ENCODE results near the gene LYRM7.
"Not testable (repeated sequence)": the region's sequence is repeated elsewhere in the genome, so short reads cannot be mapped to it uniquely, and the experiment has no call there.

Gene LYRM7

DNA sequence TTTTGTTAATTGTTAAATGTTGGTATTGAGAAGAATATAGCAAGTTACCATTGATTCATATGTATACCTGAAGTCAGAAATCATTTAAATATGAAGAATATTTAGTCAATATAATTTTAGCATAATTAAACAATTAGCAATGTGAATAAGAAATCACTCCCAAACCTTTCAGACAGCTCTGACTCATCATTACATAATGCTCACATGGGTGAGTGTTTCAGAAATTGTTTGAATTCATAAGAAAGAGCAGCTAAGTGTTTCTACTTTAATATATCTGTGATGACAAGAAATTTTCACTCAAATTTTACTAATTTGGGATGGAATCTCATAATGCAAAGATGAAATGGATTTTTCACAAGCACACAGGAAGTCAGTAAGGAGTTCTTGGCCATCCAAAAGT is 51.1 kb downstream of the LYRM7 start:
- DNase-seq: no peak

- DNase-seq: no peak
Measured at GRCh38 chr5:131222731-131223130, 52.0 kb downstream of the LYRM7 start.

- DNase-seq: no peak
Measured at GRCh38 chr5:131223751-131224386, 53.1 kb downstream of the LYRM7 start.

GRCh38 chr5:131224387-131225201 is 53.9 kb downstream of the LYRM7 start:
- DNase-seq: no peak

- DNase-seq: no peak
Measured at GRCh38 chr5:131225282-131225974, 54.7 kb downstream of the LYRM7 start.

DNA sequence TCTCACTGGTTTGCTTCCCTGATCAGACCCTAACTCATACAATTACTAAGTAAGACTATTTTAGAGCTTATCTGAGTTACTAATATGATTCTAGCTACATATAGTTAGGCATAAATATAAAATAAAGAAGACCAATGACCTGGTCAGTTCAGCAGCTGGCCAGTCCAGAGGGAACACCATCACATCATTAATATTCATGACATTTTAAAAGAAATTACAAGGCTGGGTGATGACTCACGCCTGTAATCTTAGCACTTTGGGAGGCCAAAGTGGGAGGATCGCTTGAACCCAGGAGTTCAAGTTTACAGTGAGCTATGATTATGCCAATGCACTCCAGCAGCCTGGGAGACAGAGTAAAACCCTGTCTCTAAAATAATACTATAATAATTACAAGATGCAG is 56.2 kb downstream of the LYRM7 start:
- DNase-seq: no peak

- DNase-seq: no peak
Measured at GRCh38 chr5:131228646-131229045, 57.9 kb downstream of the LYRM7 start.

DNA sequence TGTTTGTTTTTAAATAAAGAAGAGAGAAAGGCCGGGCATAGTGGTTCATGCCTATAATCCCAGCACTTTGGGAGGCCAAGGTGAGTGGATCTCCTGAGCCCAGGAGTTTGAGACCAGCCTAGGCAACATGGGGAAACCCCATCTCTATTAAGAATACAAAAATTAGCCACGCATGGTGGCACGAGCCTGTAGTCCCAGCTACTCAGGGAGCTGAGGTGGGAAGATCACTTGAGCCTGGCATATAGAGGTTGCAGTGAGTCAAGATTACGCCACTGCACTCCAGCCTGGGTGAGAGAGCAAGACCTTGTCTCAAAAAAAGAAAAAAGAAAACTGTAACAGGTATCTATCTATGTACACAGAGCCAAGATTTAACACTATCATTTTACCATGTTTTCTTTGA is 58.9 kb downstream of the LYRM7 start:
- DNase-seq: no peak

- DNase-seq: no peak
Measured at GRCh38 chr5:131230406-131230805, 59.7 kb downstream of the LYRM7 start.

GRCh38 chr5:131239686-131240085 is 68.9 kb downstream of the LYRM7 start:
- no peak for DNase-seq

GRCh38 chr5:131242728-131243255 is 72.0 kb downstream of the LYRM7 start:
- no peak for DNase-seq

- no peak for DNase-seq
Measured at GRCh38 chr5:131245312-131245711, 74.6 kb downstream of the LYRM7 start.

- DNase-seq: no peak
Measured at GRCh38 chr5:131245948-131246347, 75.2 kb downstream of the LYRM7 start.

DNA sequence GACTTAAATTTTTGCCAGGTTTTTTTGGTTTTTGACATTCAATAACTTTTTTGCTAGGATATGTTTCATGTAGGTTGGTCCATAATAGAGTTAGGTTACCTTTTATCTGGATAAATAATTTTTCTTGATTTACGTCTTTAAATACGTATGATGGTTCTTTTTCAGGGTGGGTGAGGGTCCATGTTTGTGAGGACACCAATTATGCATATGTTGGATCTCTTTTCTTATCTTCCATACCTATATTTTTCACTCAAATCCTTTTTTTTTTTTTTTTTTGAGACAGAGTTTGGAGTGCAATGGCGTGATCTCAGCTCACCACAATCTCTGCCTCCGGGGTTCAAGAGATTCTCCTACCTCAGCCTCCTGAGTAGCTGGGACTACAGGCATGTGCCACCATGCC is 75.8 kb downstream of the LYRM7 start:
- no peak for DNase-seq

GRCh38 chr5:131250751-131251475 is 80.2 kb downstream of the LYRM7 start:
- no peak for DNase-seq

DNA sequence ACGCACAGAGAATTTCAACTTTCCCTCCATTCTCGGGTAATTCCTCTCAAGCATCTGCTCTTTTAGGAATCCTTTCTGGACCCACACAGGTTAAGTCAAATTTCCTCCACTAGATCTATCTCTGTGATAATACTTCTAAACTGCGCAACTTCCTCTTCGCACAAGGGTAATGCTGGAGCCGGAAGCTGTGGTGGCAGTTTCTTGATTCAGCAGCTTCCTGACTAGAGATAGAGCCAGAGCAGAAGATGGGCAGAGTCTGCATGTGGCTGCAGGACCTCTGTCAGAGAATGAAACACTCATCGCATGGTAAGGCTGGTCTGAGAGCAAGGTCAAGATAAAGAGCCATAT is 82.1 kb downstream of the LYRM7 start:
- DNase-seq: peak; percentile 62

DNA sequence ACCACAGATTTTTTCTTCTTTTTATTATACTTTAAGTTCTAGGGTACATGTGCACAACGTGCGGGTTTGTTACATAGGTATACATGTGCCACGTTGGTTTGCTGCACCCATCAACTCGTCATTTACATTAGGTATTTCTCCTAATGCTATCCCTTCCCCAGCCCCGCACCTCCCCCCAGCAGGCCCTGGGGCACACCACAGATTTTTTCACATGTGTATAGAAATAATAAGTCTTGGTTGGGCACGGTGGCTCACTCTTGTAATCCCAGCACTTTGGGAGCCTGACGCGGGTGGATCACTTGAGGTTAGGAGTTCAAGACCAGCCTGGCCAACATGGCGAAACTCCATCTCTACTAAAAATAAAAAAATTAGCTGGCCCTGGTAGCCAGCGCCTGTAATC is 83.3 kb downstream of the LYRM7 start:
- DNase-seq: not testable (repeated sequence)

GRCh38 chr5:131254741-131255140 is 84.0 kb downstream of the LYRM7 start:
- no peak for DNase-seq

Measured in effector CD8-positive, alpha-beta T cell (primary cell).